ENCODE results near the gene DIP2C.

The DIP2C gene

DNA sequence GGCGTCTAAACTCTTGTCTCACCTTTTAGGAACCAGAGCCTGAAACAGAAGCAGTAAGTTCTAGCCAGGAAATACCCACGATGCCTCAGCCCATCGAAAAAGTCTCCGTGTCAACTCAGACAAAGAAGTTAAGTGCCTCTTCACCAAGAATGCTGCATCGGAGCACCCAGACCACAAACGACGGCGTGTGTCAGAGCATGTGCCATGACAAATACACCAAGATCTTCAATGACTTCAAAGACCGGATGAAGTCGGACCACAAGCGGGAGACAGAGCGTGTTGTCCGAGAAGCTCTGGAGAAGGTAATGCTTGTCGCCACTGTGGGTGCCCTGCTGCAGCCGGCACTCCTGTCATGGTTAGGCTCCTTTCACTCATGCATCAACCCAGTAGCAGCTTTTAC lies 441.2 kb downstream of the DIP2C start:
- Mint-ChIP-seq H3K27ac (no peak overlapping the region), H3K4me3 (no peak overlapping the region), H3K36me3 (ENCODE audit: low read depth) (peaks cover 36% of the 10 kb centered on the region), H3K4me1 (no peaks in the 10 kb centered on the region), H3K27me3 (no peaks in the 10 kb centered on the region), H3K9me3 (no peaks in the 10 kb centered on the region)
- no peak for ATAC-seq
- DNase-seq = no peak

DNA sequence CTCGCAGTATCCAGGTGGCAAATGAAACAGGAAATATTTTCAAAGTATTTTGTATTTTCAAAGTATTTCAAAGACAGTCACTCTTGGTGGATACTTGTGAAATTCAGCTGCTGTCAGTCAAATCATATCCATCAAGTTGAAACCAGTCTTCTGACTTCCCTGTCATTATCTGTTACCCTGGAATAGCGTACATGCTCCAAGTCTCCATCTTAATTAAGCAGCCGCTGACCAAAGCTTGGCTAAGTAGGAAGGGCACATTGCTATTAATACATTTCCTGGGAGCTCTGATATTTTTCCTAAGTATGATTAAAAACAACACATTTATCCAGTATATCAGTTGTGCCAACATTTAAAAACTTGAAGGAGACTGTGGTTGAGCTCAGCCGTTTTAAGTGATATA lies 442.0 kb downstream of the DIP2C start:
- no peak for ATAC-seq
- Mint-ChIP-seq H3K9me3 (no peaks in the 10 kb centered on the region), H3K36me3 (ENCODE audit: low read depth) (peaks cover 36% of the 10 kb centered on the region), H3K27me3 (no peaks in the 10 kb centered on the region), H3K4me3 (no peak overlapping the region), H3K4me1 (no peaks in the 10 kb centered on the region), H3K27ac (no peak overlapping the region)
- DNase-seq = no peak

DNA sequence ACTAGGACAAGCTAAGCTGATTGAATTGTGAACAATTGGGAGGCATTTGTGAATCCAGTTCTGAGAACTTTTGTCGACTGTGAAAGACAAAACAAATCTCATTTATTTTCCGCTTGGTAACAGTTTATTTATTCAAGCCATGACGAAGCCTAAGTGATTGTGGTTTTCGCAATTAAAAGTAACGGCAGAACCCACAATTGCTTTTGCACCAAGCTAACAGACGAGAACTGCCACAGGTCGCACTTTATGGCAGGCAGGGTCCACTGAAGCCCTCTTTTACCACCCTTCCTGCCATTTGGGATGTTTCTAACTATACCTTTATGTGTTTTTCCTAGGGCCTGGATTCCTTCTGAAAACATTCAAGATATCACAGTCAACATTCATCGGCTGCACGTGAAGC lies 443.0 kb downstream of the DIP2C start:
- Mint-ChIP-seq H3K4me3 (no peak overlapping the region), H3K4me1 (no peaks in the 10 kb centered on the region), H3K27ac (no peak overlapping the region), H3K9me3 (no peaks in the 10 kb centered on the region), H3K27me3 (no peaks in the 10 kb centered on the region), H3K36me3 (ENCODE audit: low read depth) (peaks cover 31% of the 10 kb centered on the region)
- DNase-seq = no peak
- ATAC-seq = no peak

DNA sequence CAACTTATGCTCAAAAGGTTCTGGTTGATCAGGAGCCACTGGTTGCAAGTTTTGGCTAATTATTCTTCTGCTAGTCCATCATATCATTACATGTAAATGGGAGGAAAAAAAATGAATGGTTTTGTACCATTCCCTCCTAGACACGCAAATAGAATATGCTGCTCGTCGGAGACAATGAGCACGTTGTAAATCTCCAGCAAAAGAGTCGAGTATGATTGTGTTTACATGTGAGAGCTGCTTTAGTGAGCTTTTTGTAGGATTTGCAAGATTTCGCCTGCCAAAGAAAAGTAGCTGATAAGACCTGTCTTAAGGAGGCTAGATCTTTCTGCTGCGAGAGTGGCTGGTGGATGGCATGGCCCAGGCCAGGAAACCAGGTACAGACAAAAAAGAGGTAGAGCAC lies 445.2 kb downstream of the DIP2C start:
- Mint-ChIP-seq H3K4me1 (no peaks in the 10 kb centered on the region), H3K4me3 (no peak overlapping the region), H3K36me3 (ENCODE audit: low read depth) (peaks cover 20% of the 10 kb centered on the region), H3K9me3 (no peaks in the 10 kb centered on the region), H3K27me3 (no peaks in the 10 kb centered on the region), H3K27ac (no peak overlapping the region)
- DNase-seq (no peak), ATAC-seq (no peak)

DNA sequence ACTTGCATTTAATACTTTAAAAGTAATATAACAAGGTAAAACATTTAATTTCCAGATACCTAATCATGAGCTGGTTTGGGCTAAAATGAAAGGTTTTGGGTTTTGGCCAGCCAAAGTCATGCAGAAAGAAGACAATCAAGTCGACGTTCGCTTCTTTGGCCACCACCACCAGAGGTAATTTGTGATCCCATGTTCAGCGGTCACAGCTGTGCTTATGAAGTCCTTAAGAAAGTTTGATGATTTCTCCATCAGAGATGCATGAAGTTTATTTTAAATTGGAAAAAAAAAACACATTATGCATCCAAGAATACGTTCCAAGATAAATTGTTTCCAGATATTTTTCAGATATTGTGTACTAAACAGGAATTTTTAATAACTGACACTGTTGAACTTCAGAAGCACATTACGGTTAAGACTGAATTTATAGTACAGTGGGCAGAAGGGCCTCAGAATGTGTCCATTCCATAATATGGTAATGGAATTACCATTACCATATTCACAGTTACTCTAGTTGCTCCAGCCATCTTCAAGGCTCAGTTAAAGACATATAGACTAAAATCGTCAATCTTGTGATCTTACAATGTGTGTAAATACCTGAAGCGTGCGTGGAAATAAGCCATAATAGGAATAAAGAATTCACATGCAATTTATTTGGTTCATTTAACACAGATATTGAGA lies 447.4 kb downstream of the DIP2C start:
- no peak overlapping the region for H3K4me3 Mint-ChIP-seq
- DNase-seq = no peak
- peaks cover 7% of the 10 kb centered on the region for H3K36me3 Mint-ChIP-seq (ENCODE audit: low read depth)
- no peaks in the 10 kb centered on the region for H3K9me3 Mint-ChIP-seq
- H3K27ac Mint-ChIP-seq = no peak overlapping the region
- no peaks in the 10 kb centered on the region for H3K27me3 Mint-ChIP-seq
- no peaks in the 10 kb centered on the region for H3K4me1 Mint-ChIP-seq
- ATAC-seq = no peak

DNA sequence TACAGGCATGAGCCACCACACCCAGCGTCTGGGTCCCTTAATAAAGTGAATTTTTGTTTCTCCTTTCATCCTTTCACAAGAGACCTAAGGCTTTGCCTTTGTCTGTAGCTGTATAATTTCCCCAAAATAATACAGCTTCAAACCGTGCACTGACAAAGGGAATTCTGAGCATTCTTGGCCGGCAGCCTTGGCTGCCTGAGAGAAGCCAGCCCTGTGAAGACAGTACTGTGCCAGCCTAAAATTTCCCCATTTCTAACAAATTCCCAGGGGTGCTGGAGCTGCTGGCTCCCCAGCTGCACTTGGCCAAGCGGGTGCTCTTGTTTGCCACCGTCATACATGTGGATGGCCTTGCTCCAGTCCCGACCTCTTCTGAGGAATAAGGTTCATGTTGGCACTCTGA lies 448.0 kb downstream of the DIP2C start:
- DNase-seq = no peak
- H3K36me3 Mint-ChIP-seq (ENCODE audit: low read depth) = peaks cover 10% of the 10 kb centered on the region
- ATAC-seq = no peak
- no peaks in the 10 kb centered on the region for H3K4me1 Mint-ChIP-seq
- no peak overlapping the region for H3K4me3 Mint-ChIP-seq
- H3K27me3 Mint-ChIP-seq = no peaks in the 10 kb centered on the region
- H3K27ac Mint-ChIP-seq = no peak overlapping the region
- no peaks in the 10 kb centered on the region for H3K9me3 Mint-ChIP-seq

DNA sequence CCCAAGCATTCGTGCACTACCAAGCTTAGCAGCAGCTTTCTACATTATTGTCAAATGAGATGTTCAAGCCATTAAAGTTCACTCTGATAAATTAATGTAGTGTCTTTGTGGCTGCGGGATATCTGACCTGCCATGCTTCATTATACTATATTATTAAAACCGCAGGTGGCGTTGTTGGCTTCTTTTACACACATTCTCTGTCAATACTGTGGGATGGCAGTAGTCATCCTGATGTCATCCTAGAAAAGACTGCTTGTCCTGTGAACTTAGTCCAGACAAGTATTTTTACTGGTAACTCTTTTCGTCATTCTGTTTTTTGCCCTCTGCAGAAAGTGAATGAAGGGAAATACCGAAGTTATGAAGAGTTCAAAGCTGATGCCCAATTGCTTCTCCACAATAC lies 450.4 kb downstream of the DIP2C start:
- Mint-ChIP-seq H3K9me3 (no peaks in the 10 kb centered on the region), H3K36me3 (ENCODE audit: low read depth) (peaks cover 10% of the 10 kb centered on the region), H3K4me3 (no peak overlapping the region), H3K4me1 (no peaks in the 10 kb centered on the region), H3K27ac (no peak overlapping the region), H3K27me3 (no peaks in the 10 kb centered on the region)
- DNase-seq (no peak), ATAC-seq (no peak)

DNA sequence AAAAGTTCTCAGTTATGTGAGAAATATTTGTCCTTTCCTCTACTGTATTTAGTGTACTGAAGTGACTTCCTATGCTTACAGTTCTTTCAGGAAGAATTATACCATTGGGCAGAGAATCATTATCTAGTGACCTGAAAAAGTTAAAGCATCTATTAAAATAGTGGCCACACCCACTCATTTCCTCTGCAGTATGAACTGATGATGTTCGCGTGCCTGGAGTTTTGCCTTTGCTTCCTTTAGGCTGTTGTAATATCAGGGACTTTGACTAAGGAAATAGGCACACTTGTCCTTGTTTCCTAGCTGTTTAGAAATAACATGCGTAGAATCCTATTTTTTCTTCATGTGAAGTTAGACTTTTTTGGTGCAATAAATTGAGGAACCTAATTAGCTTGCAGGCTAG lies 453.6 kb downstream of the DIP2C start:
- peaks cover 10% of the 10 kb centered on the region for H3K36me3 Mint-ChIP-seq (ENCODE audit: low read depth)
- DNase-seq = no peak
- H3K4me1 Mint-ChIP-seq = peaks cover 5% of the 10 kb centered on the region
- H3K9me3 Mint-ChIP-seq = no peaks in the 10 kb centered on the region
- no peak for ATAC-seq
- no peak overlapping the region for H3K27ac Mint-ChIP-seq
- no peak overlapping the region for H3K4me3 Mint-ChIP-seq
- no peaks in the 10 kb centered on the region for H3K27me3 Mint-ChIP-seq

DNA sequence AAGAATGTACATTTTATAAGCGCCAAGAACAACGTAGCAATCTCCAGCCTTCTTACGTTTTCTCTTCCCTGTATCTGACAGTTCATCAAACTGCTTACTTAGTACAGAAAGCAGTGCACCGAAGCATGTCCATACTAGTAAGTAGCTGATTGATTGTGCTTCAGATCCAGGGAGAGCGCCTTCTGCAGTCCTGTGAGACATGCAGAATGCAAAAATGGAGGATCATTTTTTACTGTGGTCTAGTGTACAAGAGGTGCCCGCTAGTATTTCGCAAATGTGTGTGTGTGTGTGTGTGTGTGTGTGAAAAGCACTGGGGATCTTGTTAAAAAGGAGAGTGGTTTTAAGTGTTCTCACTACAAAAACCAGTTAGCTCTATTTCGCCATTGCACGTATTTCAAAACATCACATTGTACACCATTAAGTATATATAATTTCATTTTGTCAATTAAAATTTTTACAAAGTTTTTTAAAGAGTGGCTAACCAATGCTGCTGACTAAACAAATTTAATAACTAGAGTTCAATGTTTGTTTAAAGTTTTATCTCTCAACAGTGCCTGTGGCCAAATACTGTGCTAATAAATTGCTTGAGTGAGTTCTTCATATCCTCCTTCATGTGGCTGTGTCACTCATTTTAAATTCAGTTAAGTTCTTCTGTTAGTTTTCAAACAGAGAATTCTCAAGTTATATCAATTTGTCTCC lies 454.6 kb downstream of the DIP2C start:
- ATAC-seq = no peak
- Mint-ChIP-seq H3K36me3 (ENCODE audit: low read depth) (peaks cover 10% of the 10 kb centered on the region), H3K27ac (no peak overlapping the region), H3K9me3 (no peaks in the 10 kb centered on the region), H3K27me3 (no peaks in the 10 kb centered on the region), H3K4me3 (no peak overlapping the region), H3K4me1 (peaks cover 5% of the 10 kb centered on the region)
- no peak for DNase-seq

DNA sequence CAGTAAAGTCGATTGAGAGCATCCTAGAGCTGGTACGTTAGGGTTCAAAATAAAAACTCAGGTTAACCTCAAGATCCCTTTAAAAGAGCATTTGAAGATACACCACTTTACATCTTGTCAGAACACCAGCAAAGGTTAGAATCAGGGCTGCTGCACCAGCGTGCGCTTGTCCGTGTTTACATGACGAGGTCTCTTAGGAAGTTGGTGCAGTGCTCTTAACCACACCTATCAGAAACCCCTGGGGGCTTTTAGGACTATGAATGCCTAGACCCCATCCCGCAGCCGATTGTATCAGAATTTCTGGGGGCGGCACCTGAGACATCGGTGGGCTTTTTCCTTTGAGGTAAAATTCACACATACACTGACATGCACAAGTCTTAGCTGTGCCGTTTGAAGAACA lies 456.6 kb downstream of the DIP2C start:
- Mint-ChIP-seq H3K9me3 (no peaks in the 10 kb centered on the region), H3K4me1 (peaks cover 8% of the 10 kb centered on the region), H3K27me3 (no peaks in the 10 kb centered on the region), H3K4me3 (no peak overlapping the region), H3K36me3 (ENCODE audit: low read depth) (peaks cover 11% of the 10 kb centered on the region), H3K27ac (no peak overlapping the region)
- no peak for ATAC-seq
- DNase-seq = no peak

DNA sequence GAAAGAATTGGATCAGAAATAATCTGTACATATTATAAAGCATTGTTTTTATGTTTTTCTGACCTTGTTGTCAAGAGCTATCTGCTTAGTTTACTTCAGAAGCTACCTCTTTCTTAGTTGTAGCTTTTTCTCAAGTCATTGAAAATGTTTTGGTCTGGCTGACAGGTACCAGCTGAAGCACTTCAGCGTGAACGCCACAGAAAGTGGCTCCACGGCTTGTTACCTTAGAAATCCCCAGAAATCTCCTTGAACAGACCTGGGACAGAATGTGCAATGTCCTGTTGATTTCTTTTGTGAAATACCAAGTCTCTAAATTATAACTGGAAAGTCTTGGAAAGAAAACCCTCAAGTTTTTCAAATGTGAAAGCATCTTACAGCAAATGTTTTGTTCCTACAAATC lies 457.4 kb downstream of the DIP2C start:
- peaks cover 8% of the 10 kb centered on the region for H3K4me1 Mint-ChIP-seq
- ATAC-seq (no peak), DNase-seq (no peak)
- no peak overlapping the region for H3K27ac Mint-ChIP-seq
- no peaks in the 10 kb centered on the region for H3K27me3 Mint-ChIP-seq
- no peaks in the 10 kb centered on the region for H3K9me3 Mint-ChIP-seq
- no peak overlapping the region for H3K4me3 Mint-ChIP-seq
- peaks cover 11% of the 10 kb centered on the region for H3K36me3 Mint-ChIP-seq (ENCODE audit: low read depth)

DNA sequence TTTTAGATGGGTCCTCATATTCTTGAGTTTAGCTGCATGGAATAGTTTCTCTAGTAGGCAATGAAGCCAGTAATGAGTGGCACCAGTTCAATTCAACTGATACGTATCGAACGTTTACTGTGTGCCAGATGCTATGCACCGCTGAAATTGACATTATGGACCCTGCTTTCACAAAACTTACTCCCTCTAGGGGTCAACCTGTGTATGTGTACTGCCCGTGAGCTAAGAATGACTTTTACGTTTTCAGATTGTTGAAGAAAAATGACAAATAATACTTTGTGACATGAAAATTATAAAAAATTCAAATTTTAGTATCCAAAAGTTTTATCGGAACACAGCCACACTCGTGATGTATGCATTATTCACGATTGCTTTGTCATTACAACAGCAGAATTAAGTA lies 458.7 kb downstream of the DIP2C start:
- Mint-ChIP-seq H3K27ac (no peak overlapping the region), H3K9me3 (no peaks in the 10 kb centered on the region), H3K4me1 (peaks cover 8% of the 10 kb centered on the region), H3K4me3 (no peak overlapping the region), H3K36me3 (ENCODE audit: low read depth) (peaks cover 2% of the 10 kb centered on the region), H3K27me3 (no peaks in the 10 kb centered on the region)
- DNase-seq (no peak), ATAC-seq (no peak)

DNA sequence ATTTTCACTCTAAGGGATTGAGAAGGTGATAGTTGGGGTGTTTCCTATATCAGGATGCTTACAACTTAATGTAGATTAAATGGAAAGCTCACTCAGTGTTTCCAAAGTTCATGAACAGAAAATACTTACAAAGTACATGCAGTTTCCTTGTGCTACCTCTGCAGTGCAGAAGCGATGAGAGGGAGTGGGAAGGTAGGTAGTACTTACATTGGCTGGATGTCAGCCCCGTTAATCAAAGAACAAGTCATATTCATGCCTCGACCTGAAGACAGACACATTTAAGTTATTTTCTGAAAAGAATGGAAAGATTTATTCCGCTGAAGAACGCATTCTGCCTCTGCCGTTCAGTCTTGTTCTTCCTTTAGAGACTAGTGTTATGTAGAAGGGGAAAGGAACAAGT lies 461.1 kb downstream of the DIP2C start:
- H3K4me3 Mint-ChIP-seq = no peak overlapping the region
- H3K4me1 Mint-ChIP-seq = peaks cover 5% of the 10 kb centered on the region
- ATAC-seq (no peak), DNase-seq (no peak)
- no peak overlapping the region for H3K27ac Mint-ChIP-seq
- no peaks in the 10 kb centered on the region for H3K27me3 Mint-ChIP-seq
- no peaks in the 10 kb centered on the region for H3K9me3 Mint-ChIP-seq
- peaks cover 6% of the 10 kb centered on the region for H3K36me3 Mint-ChIP-seq (ENCODE audit: low read depth)

DNA sequence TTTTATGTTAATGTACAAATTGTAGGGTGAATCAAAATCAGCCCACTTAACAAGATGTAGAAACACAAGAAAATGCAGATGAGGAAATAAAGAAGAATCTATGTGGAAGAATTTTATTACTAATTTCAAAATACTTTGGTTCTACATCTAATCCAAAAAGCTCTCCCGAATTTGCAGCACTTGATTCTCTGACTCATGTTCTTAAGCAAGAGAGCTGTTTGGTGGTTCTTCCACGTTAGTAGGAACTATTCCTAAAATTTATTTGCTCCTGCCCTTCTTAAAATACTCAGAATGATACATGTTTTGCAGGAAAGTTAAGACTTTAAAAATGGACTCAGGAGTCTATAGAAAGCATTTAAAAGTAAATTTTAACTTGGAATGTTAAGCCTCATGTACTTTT lies 462.5 kb downstream of the DIP2C start:
- peaks cover 9% of the 10 kb centered on the region for H3K36me3 Mint-ChIP-seq (ENCODE audit: low read depth)
- no peak for DNase-seq
- no peaks in the 10 kb centered on the region for H3K9me3 Mint-ChIP-seq
- H3K4me1 Mint-ChIP-seq = peaks cover 3% of the 10 kb centered on the region
- no peak overlapping the region for H3K27ac Mint-ChIP-seq
- no peak for ATAC-seq
- H3K27me3 Mint-ChIP-seq = no peaks in the 10 kb centered on the region
- H3K4me3 Mint-ChIP-seq = no peak overlapping the region

DNA sequence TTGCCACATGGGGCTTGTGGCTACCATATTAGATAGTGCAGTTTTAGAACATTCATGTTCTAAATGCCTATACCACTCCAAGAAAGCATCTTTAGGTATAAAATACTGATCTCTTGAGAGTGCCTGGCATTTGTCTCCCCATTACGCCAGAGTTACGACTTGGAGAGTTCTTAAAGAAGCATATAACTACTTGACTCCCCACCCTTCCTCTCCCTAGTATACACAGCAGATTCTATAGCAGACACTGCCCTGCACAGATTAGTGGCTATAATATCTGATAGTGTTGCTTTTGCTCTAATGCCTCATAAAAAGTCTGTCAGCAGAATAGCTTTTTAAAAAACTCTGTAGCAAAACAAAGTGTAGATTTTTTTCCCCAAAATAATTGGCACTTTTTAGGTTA lies 463.4 kb downstream of the DIP2C start:
- H3K4me1 Mint-ChIP-seq = peaks cover 6% of the 10 kb centered on the region
- no peaks in the 10 kb centered on the region for H3K9me3 Mint-ChIP-seq
- ATAC-seq (no peak), DNase-seq (no peak)
- no peak overlapping the region for H3K27ac Mint-ChIP-seq
- H3K36me3 Mint-ChIP-seq (ENCODE audit: low read depth) = peaks cover 16% of the 10 kb centered on the region
- no peak overlapping the region for H3K4me3 Mint-ChIP-seq
- no peaks in the 10 kb centered on the region for H3K27me3 Mint-ChIP-seq

DNA sequence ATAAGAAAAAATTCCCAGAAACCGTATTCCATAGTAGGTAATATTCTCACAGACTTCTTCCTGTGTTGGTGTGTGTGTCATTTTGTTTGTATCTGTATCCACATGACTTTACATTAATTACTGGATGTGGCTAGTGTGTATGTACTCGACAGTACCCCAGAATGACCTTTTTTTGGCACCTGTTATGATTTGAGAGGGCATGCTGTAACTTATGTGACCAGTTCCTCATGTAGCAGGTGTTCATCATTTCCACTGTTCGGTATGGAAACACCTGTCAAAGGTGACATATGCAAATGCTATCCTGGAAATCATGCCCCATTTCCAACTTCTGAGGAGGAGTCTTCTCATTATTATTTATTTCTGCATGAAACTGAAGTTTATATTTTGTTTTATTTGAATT lies 464.9 kb downstream of the DIP2C start:
- Mint-ChIP-seq H3K4me1 (peaks cover 17% of the 10 kb centered on the region), H3K4me3 (no peak overlapping the region), H3K27ac (no peak overlapping the region), H3K9me3 (no peaks in the 10 kb centered on the region), H3K27me3 (no peaks in the 10 kb centered on the region), H3K36me3 (ENCODE audit: low read depth) (peaks cover 17% of the 10 kb centered on the region)
- DNase-seq = no peak
- no peak for ATAC-seq
